ENCODE measurements around the gene ZNF787. TPM values are rescaled to one million over a fixed set of nuclear protein-coding genes. Genes with fewer than 3 reads are reported as not detected.

The ZNF787 gene
- total and polyA plus RNA-seq, 10 of the 15 experiments (the other 5 are each of a cell fraction or from before 2014, with no cell fraction given) = 0.23 to 39.9 (median 4.1) TPM

DNA sequence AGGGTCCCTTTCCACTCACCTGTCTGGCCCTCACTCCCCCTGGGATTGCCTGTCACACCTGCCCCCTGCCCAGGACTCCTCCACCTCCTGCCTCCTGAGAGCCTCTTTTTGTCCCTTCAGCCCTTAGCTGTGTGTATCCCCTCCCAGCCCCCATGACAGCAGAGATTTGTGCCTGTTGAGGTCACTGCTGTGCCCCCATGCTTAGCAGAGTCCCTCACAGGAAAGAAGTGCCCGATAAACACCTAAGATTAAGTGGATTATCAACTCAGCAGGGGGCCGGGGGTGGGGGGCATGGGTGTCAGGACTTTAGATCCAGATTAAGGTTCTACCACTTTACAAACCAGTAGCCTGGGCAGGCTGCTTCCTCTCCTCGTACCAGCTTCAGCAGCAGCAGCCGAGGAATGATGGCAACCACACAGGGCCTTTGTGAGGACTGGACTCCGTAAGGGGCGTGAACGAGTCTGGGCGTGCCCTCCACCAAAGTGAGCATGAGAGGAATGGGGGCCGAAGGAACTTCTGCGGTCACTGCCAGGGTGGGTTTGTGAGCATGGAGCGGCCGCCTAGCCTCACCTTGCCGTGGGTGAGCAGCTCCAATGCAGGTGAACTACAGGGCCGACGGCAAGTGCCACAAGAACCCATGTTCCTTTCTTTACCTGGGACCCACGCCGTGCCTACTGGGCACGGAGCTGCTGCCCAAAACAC, 36.1 kb downstream of the ZNF787 start:
- 89% methylated on average over 18 of the region's 18 CpGs for WGBS (ENCODE audit: insufficient coverage, insufficient replicate concordance, low lambda C conversion rate, missing lambda C conversion rate)
- Histone ChIP-seq H3K27ac (ENCODE audit: control insufficient read depth, insufficient read depth) (no peak overlapping the region), H3K4me3 (no peak overlapping the region), H3K9ac (ENCODE audit: control insufficient read depth, insufficient read depth, low read length) (no peak overlapping the region), H3K4me2 (ENCODE audit: control insufficient read depth, insufficient read depth) (no peak overlapping the region), H3K79me2 (ENCODE audit: control insufficient read depth, insufficient read depth, low read length) (no peaks in the 10 kb centered on the region), H2AFZ (ENCODE audit: control insufficient read depth, low read depth, low read length) (no peak overlapping the region), H4K20me1 (ENCODE audit: control insufficient read depth, insufficient read depth) (no peaks in the 10 kb centered on the region), H3K27me3 (replicated peaks in 1 of 2; ENCODE audit: control insufficient read depth in 2 of 2, insufficient read depth in 2 of 2, low read length in 1 of 2) (no peaks in the 10 kb centered on the region), H3K4me1 (ENCODE audit: control insufficient read depth, insufficient read depth, low read length) (peaks cover 5% of the 10 kb centered on the region; the same call in 1 of the 2 replicates), H3K9me3 (replicated peaks; ENCODE audit: control insufficient read depth, insufficient read depth, low read length) (no peaks in the 10 kb centered on the region), H3K36me3 (ENCODE audit: control insufficient read depth in 2 of 2, insufficient read depth in 2 of 2, low read length in 1 of 2) (peaks cover 0 to 12% of the 10 kb centered on the region in 2 experiments; a peak in 3 of 4 replicates)
- DNase-seq (ENCODE audit: low read depth, low spot score) = no peak
- intact Hi-C loops (cut with micrococcal nuclease; ENCODE audit: unreplicated experiment) (no loop called here), in situ Hi-C loops (cut with MboI) (loop anchor here (5.0 kb wide), 1 partner anchor 232 kb away; no protein-coding TSS in a partner anchor)
- no peak for ATAC-seq
- ChIA-PET POLR2A (no interaction called here), CTCF (no interaction called here), RAD21 (ENCODE audit: unreplicated experiment) (no interaction called here), SMC1A (ENCODE audit: uncharacterized antibody, unreplicated experiment) (interaction anchor here (0.9 kb wide), 1 partner anchor 57 kb away, joined by 3 read pairs; no protein-coding TSS in a partner anchor)
- TF ChIP-seq USF1 (IDR thresholded peaks at IDR 0.05; ENCODE audit: borderline replicate concordance, extremely low read length, insufficient read depth, low read depth, low read length) (no peak), MLLT1 (IDR thresholded peaks at IDR 0.05) (no peak), POLR2AphosphoS5 (IDR thresholded peaks at IDR 0.05; ENCODE audit: low read length) (0 out of 2 replicates have a peak, but pooled peaks have one; percentile 40), POLR2A (IDR thresholded peaks at IDR 0.05; ENCODE audit: low read depth, low read length) (peak; percentile 57)
- FAIRE-seq = no peak
- no TSS peak for BruUV-seq (replicated peaks)

Data from GM12878 (cell line).